ENCODE results near the gene RERE. TPM values are rescaled to one million over a fixed set of nuclear protein-coding genes. Genes with fewer than 3 reads are reported as not detected.

RERE gene
- total RNA-seq, 4 donors from 2014 or later = 118 to 244 (median 131) TPM

DNA sequence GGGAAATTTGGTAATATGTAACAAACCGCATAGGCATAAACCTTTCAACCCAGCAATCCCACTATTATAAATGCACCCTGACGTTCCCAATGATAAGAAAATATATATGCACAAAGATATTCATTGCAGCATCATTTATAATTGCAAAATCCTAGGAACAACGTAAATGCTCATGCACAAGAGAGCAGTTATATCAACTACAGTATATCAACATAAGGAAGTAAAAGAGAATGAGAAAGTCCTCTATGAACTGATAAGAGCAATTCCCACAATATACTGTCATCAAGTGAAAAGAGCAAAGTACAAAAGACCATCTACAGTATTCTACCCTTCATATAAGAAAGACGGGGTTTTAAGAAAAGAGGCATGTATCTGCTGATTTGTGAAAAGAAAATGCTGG, 269.6 kb downstream of the RERE start:
- Histone ChIP-seq H3K4me1 (peaks cover 21 to 24% of the 10 kb centered on the region in 2 donors), H3K4me3 (replicated peaks in 1 of 3) (no peak overlapping the region), H3K27me3 (no peaks in the 10 kb centered on the region), H3K36me3 (no peaks in the 10 kb centered on the region), H3K27ac (no peak overlapping the region), H3K9me3 (no peaks in the 10 kb centered on the region)
- intact Hi-C loops (cut with DNase I) = no loop called here
- WGBS, 2 donors = 97 to 99% methylated on average over 4 of the region's 4 CpGs
- DNase-seq = no peak
- TF ChIP-seq POLR2A (IDR thresholded peaks at IDR 0.05) = no peak
- TF ChIP-seq, protein P1, sequence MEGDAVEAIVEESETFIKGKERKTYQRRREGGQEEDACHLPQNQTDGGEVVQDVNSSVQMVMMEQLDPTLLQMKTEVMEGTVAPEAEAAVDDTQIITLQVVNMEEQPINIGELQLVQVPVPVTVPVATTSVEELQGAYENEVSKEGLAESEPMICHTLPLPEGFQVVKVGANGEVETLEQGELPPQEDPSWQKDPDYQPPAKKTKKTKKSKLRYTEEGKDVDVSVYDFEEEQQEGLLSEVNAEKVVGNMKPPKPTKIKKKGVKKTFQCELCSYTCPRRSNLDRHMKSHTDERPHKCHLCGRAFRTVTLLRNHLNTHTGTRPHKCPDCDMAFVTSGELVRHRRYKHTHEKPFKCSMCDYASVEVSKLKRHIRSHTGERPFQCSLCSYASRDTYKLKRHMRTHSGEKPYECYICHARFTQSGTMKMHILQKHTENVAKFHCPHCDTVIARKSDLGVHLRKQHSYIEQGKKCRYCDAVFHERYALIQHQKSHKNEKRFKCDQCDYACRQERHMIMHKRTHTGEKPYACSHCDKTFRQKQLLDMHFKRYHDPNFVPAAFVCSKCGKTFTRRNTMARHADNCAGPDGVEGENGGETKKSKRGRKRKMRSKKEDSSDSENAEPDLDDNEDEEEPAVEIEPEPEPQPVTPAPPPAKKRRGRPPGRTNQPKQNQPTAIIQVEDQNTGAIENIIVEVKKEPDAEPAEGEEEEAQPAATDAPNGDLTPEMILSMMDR (IDR thresholded peaks at IDR 0.05) = no peak

DNA sequence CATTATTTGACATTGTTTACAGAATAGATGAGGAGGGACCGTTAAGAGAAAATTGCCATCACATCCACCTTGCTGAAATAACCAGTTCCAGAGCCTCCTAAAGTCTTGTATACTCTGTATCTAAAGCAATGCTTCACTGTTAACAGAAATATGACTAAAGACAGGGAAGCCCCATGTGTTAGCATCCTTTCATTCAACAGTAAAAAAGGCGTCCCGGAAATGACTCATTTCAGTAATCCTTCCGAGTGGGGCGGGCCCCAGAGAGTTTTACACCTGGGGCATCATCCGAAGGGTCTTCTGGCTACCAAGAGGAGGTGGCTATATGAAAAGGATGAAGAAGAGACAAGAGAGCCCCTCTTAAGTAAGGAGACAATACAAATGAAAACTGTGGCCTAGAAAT, 272.4 kb downstream of the RERE start:
- no peak overlapping the region for H3K27ac ChIP-seq
- H3K4me3 ChIP-seq (replicated peaks in 1 of 3) = no peak overlapping the region
- TF ChIP-seq POLR2A (IDR thresholded peaks at IDR 0.05) = no peak
- TF ChIP-seq, protein P1 (IDR thresholded peaks at IDR 0.05) = no peak
- no peak for DNase-seq
- no peaks in the 10 kb centered on the region for H3K9me3 ChIP-seq
- no peaks in the 10 kb centered on the region for H3K27me3 ChIP-seq
- H3K4me1 ChIP-seq = peaks cover 18 to 22% of the 10 kb centered on the region in 2 donors
- 82 to 91% methylated on average over 6 of the region's 6 CpGs for WGBS, 2 donors
- no peaks in the 10 kb centered on the region for H3K36me3 ChIP-seq
- intact Hi-C loops (cut with DNase I) = no loop called here

DNA sequence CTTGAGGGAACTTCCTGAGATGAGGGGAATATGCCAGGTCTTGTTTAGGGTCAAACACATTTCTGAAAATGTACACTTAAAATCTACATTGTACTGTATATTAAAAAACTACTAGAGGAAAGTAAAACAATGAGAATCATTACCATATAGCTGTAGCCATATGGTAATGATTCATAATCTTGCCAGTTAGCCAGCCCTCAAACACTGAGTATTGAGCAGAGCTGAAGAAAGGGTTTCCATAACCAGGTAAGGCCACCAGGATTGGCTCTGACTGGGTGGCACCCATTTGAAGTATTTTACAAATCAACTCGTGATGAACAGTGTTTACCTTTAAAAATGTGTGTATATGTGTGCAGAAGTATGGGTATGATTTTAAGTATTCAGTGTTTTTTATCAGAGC, 272.8 kb downstream of the RERE start:
- Histone ChIP-seq H3K27ac (no peak overlapping the region), H3K36me3 (no peaks in the 10 kb centered on the region), H3K4me3 (replicated peaks in 1 of 3) (no peak overlapping the region), H3K4me1 (peaks cover 14 to 23% of the 10 kb centered on the region in 2 donors), H3K9me3 (no peaks in the 10 kb centered on the region), H3K27me3 (no peaks in the 10 kb centered on the region)
- DNase-seq = no peak
- intact Hi-C loops (cut with DNase I) = no loop called here
- TF ChIP-seq, protein P1 (IDR thresholded peaks at IDR 0.05) = no peak
- TF ChIP-seq POLR2A (IDR thresholded peaks at IDR 0.05) = no peak
- WGBS, 2 donors = 83 to 100% methylated on average over 1 of the region's 1 CpG

DNA sequence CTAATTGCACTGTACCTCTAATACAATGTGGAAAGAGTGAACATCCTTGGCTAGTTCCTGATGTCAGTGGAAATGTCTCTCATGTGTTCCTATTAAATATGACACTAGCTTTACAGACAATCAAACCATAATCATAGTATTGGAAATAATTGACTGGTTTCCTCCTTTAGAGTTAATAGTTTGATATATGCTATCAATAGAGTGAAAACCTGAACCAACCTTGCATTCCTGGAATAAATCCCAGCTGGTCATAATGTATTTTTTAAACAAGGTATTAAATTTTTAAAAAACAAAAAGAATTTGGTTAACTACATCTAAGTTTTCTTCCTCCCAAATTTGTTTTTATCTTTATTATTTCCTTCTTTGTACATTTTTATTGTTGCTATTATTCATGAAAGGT, 273.5 kb downstream of the RERE start:
- no peak overlapping the region for H3K4me3 ChIP-seq (replicated peaks in 1 of 3)
- TF ChIP-seq POLR2A (IDR thresholded peaks at IDR 0.05) = no peak
- TF ChIP-seq, protein P1 (IDR thresholded peaks at IDR 0.05) = no peak
- no peak for DNase-seq
- no peak overlapping the region for H3K27ac ChIP-seq
- H3K9me3 ChIP-seq = no peaks in the 10 kb centered on the region
- no peaks in the 10 kb centered on the region for H3K27me3 ChIP-seq
- H3K36me3 ChIP-seq = no peaks in the 10 kb centered on the region
- intact Hi-C loops (cut with DNase I) = no loop called here
- peaks cover 16 to 29% of the 10 kb centered on the region in 2 donors for H3K4me1 ChIP-seq

DNA sequence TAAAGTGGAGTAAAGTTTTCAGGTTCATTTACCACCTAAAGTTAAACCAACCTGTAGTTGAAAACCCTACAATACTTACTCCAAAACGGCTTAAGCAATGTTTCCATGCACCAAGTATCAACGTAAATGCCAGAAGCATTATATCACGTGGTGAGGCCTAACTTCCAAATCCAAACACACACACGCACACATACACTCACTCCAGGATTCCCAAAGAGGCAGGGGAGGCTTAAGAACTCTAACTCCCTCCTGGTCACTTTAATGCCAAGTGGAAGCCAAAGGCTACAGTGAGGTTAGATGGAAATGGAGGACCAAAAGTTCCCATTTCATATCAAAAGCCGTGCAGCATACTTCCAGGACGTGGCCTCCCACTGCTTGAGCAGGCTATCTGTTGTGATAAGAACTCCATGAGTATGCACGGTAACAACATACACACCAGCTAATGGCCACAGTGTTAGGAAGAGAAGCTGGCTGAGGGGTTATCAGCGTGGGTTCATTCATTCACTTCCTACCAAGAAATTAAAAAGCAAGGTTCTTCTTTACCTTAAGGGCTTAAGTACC, 275.4 kb downstream of the RERE start:
- TF ChIP-seq, protein P1 (IDR thresholded peaks at IDR 0.05) = no peak
- no peak for TF ChIP-seq POLR2A (IDR thresholded peaks at IDR 0.05)
- Histone ChIP-seq H3K27me3 (no peaks in the 10 kb centered on the region), H3K4me3 (replicated peaks in 1 of 3) (no peak overlapping the region), H3K36me3 (no peaks in the 10 kb centered on the region), H3K4me1 (peaks cover 34 to 42% of the 10 kb centered on the region in 2 donors), H3K9me3 (no peaks in the 10 kb centered on the region), H3K27ac (peak overlapping the region in 1 of 3 donors; percentile 59)
- DNase-seq = no peak
- intact Hi-C loops (cut with DNase I) = no loop called here
- 67 to 78% methylated on average over 8 of the region's 8 CpGs for WGBS, 2 donors

All from thyroid gland (tissue), 4 donors.